GM18511 (cell line): ENCODE data around the gene FZR1.

Experiments
- ATAC-seq: cut with Tn5 transposase; IDR thresholded peaks from one replicate; pipeline ENCODE4 v1.9.1; 2021; ENCODE audit warnings: mild to moderate bottlenecking, moderate library complexity; ENCODE audit not compliant: unreplicated experiment

The FZR1 gene

DNA sequence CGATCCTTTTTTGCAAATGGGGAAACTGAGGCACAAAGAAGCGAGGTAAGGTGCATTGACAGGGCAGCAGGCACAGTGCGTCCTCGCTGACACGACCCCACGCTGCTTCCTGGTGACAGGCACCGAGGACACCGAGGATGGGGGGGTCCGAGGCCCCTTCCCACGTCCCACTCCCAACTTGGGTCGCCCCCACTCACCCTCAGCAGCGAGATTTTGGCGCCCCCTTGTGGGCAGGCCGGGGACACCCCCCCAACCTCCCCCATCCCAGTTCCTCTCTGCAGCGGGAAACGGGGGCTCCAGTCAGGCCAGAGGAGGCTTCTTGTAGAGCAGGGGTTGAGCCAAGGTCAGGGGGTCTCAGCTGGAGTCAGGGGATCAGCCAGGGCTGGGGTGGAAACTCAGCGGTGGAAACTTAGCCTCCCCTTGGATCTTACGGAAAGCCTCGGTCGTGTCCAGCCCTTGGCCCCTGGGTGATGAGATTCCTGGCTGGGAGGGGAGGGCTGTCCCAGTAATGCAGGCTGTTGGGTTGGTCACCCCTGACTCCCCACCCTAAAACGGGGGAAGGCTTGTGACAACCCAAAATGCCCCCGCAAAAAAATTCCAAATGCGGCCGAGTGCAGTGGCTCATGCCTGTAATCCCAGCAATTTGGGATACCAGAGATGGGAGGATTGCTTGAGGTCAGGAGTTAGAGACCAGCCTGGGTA, 34.0 kb upstream of the FZR1 start:
- ATAC-seq, result no peak

DNA sequence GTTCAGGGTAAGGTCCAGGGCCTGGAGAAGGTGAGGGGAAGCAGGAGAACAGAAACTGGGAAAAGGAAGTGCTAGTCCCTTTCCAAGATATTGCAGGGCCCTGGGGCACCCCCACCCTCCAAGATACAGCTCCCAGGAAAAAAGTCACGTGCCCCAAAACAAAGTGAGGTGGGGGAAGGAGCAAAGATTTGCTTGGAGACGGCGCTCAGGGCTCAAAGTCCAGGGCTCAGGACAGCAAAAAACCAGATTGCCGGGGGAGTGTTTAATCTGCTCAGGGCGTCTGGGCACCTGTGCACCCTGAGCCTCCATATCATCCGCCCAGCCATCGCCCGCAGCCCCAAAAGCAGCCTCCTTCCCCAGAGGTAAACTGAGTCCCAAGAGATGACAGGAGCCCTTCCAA, 32.1 kb upstream of the FZR1 start:
- ATAC-seq, result no peak

DNA sequence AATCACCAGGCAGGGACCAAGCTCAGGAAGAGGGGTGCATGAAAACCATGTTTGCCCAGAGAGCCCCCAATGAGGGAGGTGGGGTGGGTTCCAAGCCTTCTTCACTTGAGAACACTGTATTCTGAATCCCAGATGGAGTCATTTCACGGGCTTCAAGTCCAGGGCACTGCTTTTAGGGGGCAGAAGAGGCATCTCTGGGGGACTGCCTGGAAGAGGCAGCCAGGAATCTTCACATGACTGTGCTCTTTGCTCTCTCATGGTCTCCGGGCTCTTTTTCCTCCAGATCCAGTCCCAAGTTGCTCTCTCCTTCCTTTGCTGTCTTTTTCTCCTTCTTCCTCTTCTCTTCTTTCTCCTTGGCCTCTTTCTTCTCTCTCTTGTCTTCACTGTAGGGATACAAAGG, 31.5 kb upstream of the FZR1 start:
- ATAC-seq, result no peak

DNA sequence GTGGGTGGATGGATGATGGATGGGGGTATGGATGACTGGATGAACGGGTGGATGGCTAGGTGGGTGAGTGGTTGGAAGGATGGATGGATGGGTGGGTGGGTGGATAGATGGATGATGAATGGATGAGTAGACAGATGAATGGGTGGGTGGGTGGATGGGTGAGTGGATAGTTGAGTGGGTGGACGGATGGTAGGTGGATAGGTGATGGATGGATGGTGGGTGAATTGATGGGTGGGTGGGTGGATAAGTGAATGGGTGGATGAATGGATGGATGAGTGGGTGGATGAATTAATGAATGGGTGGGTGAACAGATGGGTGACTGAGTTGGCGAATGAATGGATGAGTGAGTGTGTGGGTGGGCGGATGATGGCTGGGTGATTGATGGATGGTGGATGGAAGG, 30.7 kb upstream of the FZR1 start:
- ATAC-seq, result no peak

DNA sequence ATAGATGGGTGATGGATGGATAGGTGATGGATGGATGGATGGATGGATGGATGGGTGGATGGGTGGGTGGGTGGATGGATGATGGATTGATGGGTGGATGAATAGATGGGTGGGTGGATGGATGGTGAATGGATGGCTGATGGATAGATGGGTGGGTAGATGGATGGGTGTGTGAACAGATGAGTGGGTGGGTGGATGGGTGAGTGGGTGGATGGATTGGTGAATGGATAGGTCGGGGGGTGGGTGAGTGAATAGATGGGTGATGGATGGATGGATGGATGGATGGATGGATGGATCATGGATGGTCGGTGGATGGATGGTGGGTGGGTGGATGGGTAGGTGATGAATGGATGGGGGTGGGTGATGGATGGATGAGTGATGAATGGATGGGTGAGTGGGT, 29.3 kb upstream of the FZR1 start:
- no peak for ATAC-seq

DNA sequence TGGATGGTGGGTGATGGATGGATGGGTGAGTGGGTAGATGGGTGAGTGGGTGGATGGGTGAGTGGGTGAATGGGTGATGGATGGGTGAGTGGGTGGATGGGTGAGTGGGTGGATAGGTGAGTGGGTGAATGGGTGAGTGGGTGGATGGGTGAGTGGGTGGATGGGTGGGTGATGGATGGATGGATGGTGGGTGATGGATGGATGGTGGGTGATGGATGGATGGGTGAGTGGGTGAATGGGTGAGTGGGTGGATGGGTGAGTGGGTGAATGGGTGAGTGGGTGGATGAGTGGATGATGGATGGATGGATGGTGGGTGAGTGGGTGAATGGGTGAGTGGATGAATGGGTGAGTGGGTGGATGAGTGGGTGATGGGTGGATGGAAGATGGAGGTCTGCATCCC, 28.6 kb upstream of the FZR1 start:
- no peak for ATAC-seq

DNA sequence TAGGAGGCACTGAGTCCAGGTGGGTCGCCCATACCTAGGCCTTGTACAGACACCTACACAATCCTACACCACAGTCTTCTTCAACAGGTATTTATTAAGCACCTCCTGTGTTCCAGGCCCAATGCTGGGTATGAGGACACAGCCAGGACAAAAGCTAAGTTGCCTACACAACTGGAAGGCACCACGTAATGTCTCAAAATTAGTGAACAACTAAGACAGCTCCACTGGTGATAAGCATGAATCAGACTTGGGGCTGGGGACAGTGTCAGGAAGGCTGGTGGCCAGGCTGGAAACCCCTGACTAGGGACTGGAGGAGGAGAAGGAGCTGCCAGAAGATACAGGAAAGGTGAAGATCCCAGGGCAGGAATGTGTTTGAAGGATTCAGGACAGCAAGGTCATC, 28.2 kb upstream of the FZR1 start:
- no peak for ATAC-seq

DNA sequence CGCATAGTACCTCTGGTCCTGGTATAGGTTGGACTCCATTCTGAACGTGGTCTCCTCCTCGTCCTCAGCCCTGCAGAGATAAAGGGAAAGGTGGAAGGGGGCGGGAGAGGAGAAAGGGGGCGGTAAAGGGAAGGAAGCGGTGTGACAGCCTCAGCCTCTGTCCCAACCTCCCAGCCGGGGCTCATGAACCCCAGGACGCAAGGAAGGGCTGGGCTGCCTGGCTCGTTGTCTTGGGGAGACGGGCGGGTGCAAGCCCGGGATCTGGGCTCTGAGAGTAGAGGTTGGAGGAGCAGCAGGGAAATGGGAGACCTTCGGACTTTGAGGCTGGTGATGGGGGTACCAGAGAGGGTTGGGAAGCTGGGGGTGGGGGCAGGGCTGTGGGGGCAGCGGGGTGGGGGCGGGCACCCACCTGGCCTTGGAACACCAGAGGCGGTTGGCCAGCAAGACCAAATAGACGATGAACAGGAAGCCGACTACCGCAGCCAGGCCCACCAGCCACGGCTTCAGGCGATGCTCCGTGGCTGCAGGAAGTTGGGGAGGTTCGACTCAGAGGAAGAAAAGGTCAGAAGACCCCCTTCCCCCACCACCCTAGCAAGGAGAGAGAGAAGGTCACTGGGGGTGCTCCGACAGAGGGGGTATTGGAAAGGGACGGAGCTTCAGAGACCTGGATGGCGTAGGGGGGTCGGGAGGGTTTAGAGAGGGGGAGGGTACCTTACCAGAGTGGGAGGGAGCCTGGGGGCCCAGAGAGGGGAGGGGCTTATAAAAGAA, 27.5 kb upstream of the FZR1 start:
- no peak for ATAC-seq

DNA sequence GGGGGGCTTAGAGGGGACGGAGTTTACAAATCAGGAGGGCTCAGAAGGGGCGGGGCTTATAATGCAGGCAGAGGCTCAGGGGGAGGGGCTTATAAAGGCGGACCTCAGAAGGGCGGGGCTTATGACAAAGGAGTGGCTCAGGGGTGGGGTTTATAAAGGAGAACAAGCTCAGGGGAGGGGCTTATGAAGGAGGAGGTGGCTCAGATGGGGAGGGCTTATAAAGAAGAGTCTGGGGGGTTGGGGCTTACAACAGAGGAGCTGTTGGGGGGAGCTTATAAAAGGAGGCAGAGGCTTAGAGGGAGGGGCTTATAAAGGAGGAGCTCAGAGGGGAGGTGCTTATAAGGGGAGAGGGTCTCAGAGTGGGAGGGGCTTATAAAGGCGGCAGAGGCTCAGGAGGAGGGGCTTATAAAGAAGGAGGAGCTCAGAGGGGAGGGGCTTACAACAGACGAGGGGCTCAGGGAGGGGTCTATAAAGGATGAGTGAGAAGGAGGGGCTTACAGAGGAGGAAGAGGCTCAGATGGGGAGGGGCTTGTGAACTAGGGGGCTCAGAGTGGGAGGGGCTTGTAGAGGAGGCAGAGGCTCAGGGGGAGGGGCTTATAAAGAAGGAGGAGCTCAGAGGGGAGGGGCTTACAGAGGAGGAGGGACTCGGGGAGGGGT, 26.8 kb upstream of the FZR1 start:
- no peak for ATAC-seq

DNA sequence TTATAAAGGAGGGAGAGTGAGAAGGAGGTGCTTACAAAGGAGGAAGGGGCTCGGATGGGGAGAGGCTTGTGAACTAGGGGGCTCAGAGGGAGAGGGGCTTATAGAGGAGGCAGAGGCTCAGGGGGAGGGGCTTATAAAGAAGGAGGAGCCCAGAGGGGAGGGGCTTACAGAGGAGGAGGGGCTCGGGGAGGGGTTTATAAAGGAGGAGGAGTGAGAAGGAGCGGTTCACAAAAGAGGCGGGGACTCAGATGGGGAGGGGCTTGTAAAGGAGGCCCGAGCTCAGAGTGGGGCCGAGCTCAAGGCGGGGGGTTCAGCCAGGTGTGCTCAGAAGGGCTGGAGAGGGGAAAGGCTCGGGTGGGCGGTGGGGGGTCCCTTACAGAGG, 26.3 kb upstream of the FZR1 start:
- ATAC-seq, result no peak

DNA sequence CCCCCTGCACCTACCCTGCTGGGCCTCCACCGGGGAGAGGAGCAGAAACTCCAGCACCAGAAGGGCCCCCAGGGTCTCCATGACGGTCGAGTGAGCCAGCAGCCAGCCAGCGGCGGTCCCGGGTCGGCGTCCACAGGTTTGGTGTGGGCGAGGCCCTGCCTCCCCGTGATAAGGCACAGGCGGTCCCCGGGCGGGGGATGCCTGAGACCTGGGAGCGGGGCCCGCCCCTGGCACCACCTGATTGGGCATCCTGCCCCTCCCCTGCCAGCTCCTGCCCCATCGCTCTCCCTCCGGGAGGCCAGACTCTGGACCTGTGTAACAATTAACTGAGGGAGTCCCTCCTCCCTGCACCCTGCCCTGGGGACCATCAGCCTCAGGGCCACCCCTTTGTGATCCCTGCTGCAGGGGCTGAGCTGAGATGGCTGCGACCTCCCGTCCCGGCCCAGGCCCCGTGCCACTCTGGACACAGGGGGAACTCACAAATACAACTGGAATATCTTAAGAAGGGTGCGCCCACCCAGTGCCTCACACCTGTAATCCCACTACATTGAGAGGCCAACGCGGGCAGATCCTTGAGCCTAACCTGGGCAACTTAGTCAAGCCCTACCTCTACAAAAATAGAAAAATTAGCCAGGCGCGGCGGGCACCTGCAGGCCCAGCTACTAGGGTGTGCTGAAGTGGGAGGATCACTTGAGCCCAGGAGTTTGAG, 25.6 kb upstream of the FZR1 start, which contains the start of gene SMIM24:
Gene SMIM24 (minus strand): TSS at position 143 of the 709 bp plus-strand sequence. CDS start 62 bp downstream, at position 81.
- no peak for ATAC-seq

DNA sequence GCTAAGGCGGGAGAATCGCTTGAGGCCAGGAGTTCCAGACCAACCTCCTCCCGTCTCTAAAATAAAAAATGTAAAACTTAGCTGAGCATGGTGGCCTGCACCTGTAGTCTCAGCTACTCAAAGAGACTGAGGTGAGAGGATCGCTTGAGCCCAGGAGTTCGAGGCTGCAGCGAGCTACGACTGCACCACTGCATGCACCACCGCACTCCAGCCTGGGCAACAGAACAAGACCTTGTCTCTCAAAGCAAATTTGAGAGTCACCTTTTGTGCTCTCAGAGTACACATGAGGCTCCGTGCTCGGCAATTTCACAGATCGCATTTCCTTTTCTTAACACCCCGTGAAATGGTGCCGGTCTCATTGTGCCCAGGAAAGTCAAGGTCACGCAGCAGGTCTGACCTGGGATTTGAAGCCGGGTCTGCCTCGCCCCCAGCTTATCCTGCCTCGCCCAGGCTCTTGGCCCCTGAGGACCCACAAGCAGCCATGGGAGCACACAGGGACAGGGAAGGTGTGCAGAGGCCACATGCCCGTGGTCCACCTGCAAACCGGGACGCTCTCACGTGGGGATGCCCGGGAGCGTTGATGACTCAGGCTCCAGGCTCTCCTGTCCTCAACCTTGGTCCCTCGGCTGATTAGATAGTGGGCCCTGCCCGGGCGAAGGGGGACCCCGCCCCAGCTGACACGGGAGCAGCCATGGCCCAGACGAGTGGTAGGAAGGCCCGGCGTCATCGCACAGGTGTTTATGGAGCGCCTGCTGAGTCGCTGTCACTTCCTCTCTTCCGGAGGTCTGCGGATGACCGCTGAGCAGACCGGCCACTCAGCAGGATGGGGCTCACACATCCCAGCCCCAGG, 24.6 kb upstream of the FZR1 start:
- no peak for ATAC-seq

DNA sequence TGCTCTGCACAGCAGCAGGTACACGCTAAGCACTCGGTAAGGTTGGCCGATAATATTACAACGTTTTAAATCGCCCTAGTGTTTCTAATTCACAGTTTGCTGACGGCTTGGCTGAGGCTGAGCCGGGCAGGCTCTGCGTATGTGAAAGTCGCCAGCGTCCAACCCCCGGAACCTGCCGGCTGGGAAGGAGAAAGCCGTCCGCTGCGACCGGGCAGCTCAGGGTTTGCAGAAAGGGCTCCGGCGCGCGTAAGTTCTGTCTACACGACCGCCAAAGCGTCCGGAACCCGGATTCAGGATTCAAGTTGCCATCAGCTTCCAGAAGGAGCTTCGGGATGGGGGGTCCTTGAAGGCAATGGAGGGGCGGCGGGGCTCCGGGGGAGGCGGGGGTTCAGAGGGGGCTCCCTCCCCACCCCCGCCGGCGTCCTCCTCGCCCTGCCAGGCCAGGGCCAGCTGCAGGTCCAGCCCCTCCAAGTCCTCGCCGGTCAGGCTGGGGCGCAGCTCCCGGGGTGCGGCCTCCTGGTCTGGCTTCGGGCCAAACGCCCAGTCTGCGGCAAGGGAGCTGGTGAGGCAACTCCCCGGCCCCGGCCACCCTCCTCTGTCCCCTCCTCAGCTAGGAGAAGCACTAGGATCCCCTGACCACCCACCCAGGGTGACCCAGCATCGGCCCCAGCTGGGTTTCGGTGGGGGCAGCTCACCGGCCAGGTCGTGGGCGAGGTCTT, 23.4 kb upstream of the FZR1 start:
- ATAC-seq, result no peak

DNA sequence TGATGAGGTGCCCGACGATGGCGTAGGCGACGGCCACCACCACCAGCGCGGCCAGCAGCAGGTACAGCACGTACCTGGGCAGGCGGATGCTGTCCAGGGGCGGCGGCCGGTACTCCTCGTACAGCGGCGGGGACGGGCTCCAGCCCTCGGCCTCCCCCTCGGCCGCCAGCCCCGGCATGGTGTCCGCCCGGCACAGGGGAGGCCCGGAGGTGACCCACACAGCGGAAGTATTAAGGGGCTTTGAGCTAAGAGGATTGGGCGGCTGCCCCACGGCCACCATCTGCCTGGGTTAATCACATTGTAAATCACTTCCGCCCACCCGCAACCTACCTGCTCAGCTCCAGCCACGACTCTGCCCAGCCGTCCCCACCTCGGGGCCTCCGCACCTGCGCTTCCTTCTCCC, 22.9 kb upstream of the FZR1 start, which contains the start of gene SMIM44:
Gene SMIM44 (minus strand): TSS at position 216 of the 403 bp plus-strand sequence. CDS start 38 bp downstream, at position 178.
- ATAC-seq, result no peak

DNA sequence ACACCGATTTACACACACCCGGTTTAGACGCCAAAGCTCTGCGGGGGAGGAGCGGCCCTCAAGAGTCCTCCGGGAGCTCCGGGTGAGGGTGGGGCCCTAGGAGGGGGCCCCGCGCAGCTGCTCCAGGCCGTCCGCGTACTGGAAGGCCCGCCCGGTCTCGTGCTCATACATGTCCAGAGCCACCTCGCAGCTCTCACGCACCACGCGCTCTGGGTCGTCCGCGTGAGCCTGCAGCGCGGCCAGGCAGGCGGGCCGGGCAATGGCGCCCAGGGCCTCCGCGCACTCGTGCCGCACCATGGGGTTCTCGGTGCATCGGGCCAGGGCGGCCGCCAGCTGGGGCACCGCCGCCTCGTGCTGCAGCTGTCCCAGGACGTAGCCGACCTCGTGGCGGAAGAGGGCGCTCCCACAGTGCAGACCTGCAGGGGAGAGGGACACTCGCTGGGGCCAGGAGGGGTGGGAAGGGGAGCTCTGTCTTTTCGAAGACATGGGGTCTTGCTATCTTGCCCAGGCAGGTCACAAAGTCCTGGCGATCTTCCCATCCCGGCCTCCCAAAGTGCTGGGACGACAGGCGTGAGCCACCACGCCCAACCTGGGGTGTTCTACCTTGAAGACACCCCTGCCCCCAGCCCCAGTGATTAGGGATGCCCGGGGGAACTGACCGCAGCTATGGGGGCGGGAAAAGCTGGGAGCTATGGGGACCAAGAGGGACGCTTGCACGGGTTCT, 14.6 kb upstream of the FZR1 start:
- ATAC-seq, result no peak

DNA sequence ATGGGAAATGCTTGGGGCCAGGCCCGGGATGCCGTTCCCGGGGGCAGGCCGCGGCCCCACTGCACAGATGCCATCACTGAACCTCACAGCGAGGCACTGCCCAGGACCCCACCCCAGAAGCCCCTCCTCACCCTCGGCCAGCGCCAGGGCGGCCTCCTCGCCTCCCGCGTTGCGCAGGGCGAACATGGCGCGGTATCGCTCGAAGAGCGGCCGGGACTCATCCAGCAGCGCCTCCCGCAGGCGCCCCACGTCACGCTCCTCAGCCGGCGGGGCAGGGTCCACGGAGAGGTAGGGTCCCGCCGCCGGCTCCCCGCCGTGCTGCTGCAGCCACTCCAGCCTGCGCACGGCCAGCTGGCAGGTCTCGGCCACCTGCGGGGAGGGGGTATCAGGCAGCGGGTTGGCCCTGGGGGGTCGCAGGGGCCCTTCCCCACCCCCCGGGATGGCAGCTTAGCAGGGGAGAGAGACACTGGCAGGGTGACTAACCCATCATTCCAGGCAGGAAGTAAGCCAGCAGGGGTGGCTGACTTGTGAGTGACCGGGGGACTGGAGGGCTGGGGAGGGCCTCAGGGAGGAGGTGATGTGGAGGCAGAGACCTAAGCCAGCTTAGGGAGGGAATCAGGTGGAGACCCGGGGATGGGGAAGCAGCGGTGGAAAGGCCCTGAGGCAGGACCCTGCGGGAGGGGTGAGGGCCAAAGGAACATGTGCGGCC, 13.8 kb upstream of the FZR1 start:
- ATAC-seq, result no peak

DNA sequence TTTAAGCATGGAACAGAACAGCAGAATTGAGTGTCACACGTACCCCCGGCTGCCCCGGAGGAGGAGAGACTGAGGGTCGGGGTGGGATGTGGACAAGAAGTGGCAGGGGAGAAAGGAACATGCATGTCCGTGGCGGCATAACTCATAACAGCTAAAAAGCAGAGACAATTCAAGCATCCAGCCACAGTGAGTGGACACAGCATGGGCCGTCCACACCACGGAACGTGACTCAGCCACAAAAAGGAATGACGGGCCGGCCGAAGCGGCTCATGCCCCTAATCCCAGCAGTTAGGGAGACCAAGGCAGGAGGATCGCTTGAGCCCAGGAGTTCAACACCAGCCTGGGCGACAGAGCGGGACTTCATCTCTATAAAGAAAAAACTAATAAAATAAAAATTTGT, 13.2 kb upstream of the FZR1 start:
- ATAC-seq, result no peak

DNA sequence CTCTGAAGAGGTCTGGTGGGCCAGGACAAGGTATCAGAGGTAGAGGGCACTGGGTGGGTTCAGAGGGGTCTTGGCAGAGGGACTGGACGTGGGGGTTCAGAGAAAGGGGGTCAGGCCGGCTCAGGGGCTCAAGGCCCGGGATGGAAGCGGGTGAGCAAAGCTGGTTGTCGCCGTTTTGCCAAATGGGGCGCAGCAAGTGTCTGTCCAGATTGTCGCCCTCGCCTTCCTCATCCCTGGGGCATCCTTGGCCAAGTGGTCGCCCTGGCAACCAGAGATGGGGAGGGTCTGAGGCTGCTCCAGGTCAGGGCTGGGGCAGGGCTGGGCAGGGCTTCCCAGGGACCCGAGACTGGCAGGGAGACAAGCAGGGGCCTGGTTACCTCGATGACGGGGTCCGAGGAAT, 12.5 kb upstream of the FZR1 start:
- no peak for ATAC-seq
